ENCODE measurements around the gene MRPL2.
A peak's percentile ranks its signal among the peaks of the same experiment; 100 is the strongest.

MRPL2 gene

DNA sequence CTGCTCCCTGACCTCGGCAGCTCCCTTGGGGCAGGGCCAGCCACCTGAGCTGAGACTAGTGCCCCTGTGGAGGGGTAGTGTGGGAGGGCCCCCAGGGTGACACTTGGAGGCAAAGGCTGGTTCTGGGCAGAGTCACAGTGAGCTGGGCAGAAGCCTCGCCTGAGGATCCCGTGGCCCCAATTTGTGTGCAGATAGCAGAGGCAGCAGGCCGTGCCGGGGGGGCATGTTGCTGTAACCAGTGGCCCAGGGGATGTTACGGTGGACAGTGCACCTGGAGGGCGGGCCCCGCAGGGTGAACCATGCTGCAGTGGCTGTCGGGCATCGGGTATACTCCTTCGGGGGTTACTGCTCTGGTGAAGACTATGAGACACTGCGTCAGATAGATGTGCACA lies 42.3 kb downstream of the MRPL2 start:
- no peak for FAIRE-seq

DNA sequence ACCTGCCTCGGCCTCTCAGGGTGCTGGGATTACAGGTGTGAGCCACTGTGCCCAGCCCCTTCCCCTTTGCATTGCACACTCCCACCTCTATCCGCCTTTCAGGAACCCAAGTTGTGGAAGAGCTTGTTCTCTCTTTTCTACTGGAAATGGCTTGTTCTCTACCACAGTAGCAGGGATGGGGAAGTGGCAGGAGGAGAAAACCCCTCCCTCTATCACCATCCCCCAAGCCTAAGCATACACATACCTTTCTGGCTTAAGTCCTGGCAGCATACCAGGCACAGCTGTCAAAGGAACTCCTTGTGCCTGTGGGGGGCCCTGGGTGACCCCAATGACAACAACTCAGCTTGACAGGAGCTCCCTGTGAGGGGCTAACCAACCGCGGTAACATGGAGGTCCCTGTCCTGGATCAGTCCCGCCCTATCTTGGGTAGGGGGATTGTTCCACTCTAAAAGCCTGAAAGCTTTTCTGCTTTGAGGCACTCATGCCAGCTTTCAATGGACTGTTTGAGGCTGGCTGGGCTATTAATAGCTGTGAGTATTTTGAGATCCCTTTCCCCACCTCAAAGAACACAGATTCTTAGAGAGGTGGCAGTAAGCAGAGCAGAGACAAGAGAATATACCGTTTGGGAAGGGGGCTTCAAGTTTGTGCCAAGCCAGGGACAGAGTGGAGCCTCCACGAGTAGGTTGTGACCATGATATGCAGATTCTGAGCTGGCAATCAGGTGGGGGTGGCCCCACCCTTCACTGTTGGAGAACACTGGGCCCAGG lies 42.9 kb downstream of the MRPL2 start:
- FAIRE-seq, result no peak

DNA sequence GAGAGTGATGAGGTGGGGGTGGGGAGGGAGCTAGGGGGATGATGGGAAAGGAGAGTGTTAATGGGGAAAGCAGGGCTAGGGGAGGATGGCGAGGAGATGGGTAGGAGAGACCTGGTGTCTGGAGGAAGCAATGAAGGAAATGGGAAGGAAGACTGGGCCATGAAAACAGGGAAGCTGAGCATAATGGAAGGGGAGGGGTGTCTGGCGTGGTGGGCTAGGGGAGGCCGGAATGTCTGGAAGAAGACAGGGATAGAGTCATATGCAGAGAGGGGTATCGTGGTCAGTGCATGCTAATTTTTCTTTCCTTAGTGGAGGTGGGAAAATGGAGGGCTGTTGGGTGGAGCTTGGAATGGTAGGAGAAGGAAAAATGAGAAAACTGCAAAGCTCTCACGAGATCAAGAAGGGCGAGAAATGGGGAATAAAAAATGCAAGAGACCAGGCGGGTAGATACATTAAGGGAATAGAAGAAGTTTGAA lies 44.8 kb downstream of the MRPL2 start:
- no peak for FAIRE-seq

DNA sequence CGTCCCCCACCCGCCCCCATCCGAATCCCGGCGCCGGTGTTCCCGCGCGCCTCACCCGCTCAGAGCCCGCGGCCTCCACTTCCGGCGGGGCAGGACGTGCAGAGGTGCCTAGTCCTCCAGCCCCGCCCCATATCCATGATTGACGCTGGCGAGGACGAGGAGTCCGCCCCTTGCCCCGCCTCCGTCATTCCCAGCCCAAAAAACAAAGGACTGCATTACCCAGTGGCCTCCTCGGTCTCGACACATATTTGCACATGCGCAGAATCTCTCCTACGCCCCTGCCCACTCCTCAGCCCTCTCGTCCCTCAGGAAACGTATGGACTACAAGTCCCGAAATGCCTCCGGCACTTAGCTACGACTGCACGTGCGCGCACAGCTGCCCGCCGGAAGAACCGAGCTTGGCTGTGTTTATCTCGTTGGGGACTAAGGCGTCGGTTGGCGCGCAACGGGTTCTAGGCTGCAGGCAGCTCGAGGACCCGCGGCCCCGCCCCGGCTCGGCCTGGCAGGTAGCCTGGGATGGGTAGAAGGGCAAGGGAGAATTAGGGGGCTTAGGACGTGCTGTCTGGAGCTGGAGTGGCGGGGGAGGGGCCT lies 45.3 kb downstream of the MRPL2 start, which contains the start of the genes KLHDC3 and MEA1:
Gene KLHDC3 (plus strand): TSS at position 407 of the 591 bp plus-strand sequence. CDS start 2,944 bp downstream, outside the sequence.
Gene MEA1 (minus strand): TSS at position 104 of the 591 bp plus-strand sequence. CDS start 133 bp downstream, outside the sequence.
- FAIRE-seq, result peak; percentile 98

DNA sequence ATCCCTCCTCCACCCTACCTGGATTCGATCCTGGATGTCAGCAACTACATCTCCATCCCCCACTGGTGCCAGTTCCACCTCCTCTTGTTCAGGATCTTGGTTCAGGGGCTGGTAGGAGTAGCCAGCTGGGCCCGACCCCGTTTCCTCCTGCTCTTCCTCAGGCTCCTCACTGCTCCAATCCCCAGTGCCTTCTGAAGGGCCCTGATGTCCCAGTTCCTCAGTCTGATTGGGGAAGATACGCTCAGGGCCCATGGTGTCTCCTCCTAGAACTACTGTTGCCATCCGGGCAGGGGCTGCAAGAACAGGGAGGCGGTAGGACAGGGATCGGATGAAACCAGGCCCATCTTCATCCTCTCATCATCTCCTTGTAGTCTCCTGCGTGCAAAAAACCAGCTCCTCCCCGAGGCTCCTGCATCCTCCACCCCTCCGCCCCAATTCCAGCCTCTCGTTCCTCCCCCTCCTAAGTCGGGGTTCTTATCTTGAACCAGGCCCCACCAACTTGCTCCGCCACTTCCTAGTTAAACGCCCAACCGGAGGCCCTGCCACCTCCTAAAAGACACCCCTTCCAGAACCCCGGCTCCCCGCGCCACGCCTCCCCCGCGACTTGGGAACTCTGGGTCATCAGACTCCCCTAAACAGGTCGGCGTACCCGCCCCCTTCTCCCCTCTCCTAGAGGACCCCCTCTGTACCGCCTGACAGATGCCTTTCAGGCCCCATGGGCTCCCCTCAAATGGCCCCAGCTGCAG lies 46.0 kb downstream of the MRPL2 start:
- FAIRE-seq, result no peak

DNA sequence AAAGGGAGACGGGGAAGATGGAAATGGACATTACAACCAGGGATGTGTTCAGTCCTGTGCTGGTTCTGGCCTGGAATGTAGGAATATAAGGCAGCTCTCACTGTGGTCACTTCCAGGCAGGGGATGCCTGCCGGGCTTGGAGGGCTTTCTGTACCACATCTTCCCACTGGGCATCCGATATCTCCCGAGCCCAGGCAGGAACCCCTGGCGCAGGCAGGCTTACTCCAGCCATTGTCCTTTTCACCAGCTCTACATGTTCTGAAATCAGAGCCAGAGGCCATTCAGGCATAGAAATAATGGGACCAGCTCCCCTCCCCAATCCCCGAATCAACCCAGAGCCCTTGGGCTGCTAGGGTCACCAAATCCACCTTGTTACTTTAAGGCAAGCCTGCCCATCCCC lies 46.9 kb downstream of the MRPL2 start:
- no peak for FAIRE-seq

DNA sequence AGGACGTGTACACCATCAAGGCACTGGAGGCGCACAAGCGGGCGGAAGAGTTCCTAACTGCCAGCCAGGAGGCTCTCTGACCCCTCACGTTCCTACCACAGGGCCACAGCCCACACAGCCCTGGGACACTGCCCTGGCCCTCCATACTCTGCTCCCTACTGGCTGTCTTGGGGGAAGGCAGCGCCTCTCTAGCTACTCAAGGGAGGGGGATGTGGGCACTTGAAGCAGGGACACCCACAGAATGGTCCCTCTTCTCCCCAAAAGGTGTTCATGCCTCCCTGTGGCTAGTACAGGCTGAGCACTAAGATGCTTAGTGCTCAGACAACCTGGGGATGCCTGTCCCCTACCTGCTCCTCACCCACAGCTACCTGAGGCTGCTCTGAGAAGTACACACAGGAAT lies 48.0 kb downstream of the MRPL2 start:
- no peak for FAIRE-seq

DNA sequence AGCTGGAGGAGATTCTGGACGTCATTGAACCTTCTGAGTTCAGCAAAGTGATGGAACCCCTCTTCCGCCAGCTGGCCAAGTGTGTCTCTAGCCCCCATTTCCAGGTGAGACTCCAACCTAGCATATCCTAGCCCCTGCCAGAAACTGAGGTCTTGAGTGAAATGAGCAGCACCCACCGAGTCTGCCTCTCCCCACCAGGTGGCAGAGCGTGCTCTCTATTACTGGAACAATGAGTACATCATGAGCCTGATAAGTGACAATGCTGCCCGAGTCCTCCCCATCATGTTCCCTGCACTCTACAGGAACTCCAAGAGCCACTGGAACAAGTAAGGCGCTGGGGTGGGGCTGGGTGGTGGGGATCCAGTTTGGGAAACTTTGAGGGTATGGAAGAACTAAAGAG lies 50.1 kb downstream of the MRPL2 start:
- no peak for FAIRE-seq

DNA sequence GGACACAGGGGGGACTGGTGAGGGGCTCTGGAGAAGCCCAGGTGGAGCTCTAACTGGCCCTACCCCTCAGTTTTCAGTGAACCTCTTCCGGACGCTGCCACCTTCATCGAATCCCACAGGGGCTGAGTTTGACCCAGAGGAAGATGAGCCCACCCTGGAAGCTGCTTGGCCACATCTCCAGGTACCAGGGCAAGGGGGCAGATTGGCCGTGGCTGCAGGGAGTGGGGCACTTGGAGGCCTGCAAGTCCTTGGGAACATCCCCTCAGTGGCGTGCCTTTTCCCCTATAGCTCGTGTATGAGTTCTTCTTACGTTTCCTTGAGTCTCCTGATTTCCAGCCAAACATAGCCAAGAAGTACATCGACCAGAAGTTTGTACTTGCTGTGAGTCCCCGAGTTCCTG lies 52.1 kb downstream of the MRPL2 start:
- FAIRE-seq, result no peak

DNA sequence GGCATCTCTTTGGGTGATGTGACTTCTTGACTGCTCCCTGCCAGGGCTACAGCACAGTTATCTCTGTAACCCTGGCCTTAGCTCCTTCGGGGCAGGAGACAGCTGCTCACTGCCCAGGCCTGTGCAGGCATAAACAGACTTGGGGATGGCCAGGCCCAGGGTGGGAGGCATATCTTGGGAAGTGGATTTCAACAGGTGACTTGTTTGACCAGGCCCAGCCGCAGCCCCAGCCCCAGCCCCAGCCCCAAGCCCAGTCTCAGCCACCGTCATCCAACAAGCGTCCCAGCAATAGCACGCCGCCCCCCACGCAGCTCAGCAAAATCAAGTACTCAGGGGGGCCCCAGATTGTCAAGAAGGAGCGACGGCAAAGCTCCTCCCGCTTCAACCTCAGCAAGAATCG lies 53.0 kb downstream of the MRPL2 start:
- FAIRE-seq, result no peak

DNA sequence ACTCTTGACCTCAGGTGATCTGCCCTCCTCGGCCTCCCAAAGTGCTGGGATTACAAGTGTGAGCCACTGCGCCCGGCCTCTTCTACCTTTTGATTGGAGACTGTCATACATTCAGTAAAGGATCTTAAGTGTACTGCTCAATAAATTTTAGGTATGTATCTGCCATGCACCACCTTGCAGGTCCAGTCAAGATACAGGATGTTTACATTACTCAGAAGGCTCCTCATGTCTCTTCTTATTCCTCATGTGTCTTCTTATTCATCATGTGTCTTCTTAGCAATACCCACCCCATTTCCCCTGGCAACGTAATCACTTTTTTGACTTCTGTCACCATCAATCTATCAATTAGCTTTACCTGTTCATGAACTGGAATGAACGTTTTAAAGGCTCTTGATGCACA lies 53.4 kb downstream of the MRPL2 start:
- no peak for FAIRE-seq

All from A204.1 (cell line).